Gastroesophageal sphincter (tissue), 4 donors: ENCODE measurements around the gene PZP. TPM values are rescaled to one million over a fixed set of nuclear protein-coding genes. Genes with fewer than 3 reads are reported as not detected.
A peak's percentile ranks its signal among the peaks of the same experiment; 100 is the strongest.

Experiments used
- ATAC-seq: fragments of 150-250 bp; one replicate; pipeline ENCODE4 v1.9.1; 2016; ENCODE audit warnings: mild to moderate bottlenecking, moderate library complexity
- H3K27ac ChIP-seq, 4 donors: fragments of 200-600 bp; sonication (generic) in 3 of 4; 1 replicate in 3 of 4; 2 replicates in 1 of 4; pipeline ENCODE4 v1.5.1; 2016 to 2019
- H3K27me3 ChIP-seq: fragments of 200-600 bp; sonication (generic); one replicate; pipeline ENCODE4 v1.5.1; 2019
- H3K36me3 ChIP-seq, 2 donors: fragments of 200-600 bp; sonication (generic); one replicate each; pipeline ENCODE4 v1.5.1; 2019; ENCODE audit warnings: control low read depth in 1 of 2
- H3K4me1 ChIP-seq, 3 donors: fragments of 200-600 bp; sonication (generic); 1 replicate in 2 of 3; 2 replicates in 1 of 3; pipeline ENCODE4 v1.5.1; 2016 to 2019; ENCODE audit warnings: control low read depth in 2 of 3
- H3K4me3 ChIP-seq, 2 donors: fragments of 200-600 bp; sonication (generic); one replicate each; pipeline ENCODE4 v1.5.1; 2019; ENCODE audit warnings: mild to moderate bottlenecking in 1 of 2, moderate library complexity in 1 of 2
- H3K9me3 ChIP-seq, 3 donors: fragments of 200-600 bp; sonication (generic); one replicate each; pipeline ENCODE4 v1.5.1; 2017 to 2019; ENCODE audit warnings: control low read depth in 2 of 3
- EP300 ChIP-seq: sonication (generic); formaldehyde crosslinking; IDR thresholded peaks from one replicate; pipeline ENCODE4 v1.6.1; 2017; ENCODE audit warnings: antibody characterized with exemption, mild to moderate bottlenecking
- POLR2A ChIP-seq, 2 donors: fragments of 450-650 bp; IDR thresholded peaks; one replicate each; pipeline ENCODE4 v1.6.1; 2017; ENCODE audit warnings: antibody characterized with exemption in 2 of 2, mild to moderate bottlenecking in 2 of 2, moderate library complexity in 1 of 2
- POLR2AphosphoS5 ChIP-seq: sonication (generic); formaldehyde crosslinking; IDR thresholded peaks from one replicate; pipeline ENCODE4 v1.6.1; 2017; ENCODE audit warnings: antibody characterized with exemption
- WGBS, 2 donors: methylation state at CpG; one replicate each; pipeline ENCODE4 v1.1.5; 2018; ENCODE audit warnings: low coverage in 1 of 2; 5-methylcytosine and 5-hydroxymethylcytosine counted together
- total RNA-seq, 4 donors: library from RNA; depleted of rRNA; stranded (reverse); fragments of >200 nt; gene quantifications; one replicate each; pipeline ENCODE4 v1.1.0, GENCODE V29; 2016
- TF ChIP-seq, protein P1 (sequence below), 4 experiments: fragments of 200-600 bp in 2 of 4; fragments of 450-650 bp in 2 of 4; sonication (generic) in 1 of 4; IDR thresholded peaks; one replicate each; pipeline ENCODE4 v1.5.1; 2017 to 2019; ENCODE audit warnings: antibody characterized with exemption in 4 of 4, mild to moderate bottlenecking in 2 of 4, moderate library complexity in 2 of 4

Gene PZP
- total RNA-seq, 4 donors from 2014 or later: 0.16 to 0.62 TPM; not detected in 2

DNA sequence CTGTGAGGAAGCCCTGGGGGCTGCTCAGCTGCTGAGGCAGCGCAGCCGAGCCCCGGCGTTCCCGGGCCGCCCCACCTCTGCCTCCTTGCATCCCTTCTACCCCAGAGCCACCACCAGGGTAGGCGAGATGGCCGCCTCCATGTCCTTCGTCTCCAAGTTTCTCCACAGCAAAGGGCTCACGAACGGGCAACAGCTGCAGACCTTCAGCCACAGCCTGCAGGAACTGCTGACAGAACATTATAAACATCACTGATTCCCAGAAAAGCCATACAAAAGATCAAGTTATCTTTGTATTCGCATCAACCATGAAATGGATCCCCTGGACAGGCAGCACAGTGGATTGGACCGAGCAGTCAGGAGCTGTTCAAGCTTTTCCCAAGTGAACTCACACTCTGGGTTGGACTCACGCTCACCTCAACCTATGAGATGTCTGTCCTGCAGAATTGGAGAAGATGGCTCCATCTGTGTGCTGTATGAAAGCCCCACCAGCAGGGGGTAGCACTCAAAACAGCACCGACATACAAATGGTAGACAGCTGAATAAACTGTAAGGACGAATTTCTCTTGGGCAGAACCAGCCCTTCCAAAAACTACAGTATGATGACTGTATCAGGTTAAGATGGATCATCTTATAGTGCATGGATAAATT, 73.1 kb downstream of the PZP start:
- Histone ChIP-seq H3K27me3 (no peaks in the 10 kb centered on the region), H3K4me3 (peak overlapping the region in 1 of 2 donors; percentile 5), H3K4me1 (no peaks in the 10 kb centered on the region), H3K27ac (peak overlapping the region in 3 of 4 donors; percentile 46 to 67 (median 56)), H3K9me3 (peaks cover 0 to 3% (median 0%) of the 10 kb centered on the region in 3 donors), H3K36me3 (no peaks in the 10 kb centered on the region)
- TF ChIP-seq, protein P1, sequence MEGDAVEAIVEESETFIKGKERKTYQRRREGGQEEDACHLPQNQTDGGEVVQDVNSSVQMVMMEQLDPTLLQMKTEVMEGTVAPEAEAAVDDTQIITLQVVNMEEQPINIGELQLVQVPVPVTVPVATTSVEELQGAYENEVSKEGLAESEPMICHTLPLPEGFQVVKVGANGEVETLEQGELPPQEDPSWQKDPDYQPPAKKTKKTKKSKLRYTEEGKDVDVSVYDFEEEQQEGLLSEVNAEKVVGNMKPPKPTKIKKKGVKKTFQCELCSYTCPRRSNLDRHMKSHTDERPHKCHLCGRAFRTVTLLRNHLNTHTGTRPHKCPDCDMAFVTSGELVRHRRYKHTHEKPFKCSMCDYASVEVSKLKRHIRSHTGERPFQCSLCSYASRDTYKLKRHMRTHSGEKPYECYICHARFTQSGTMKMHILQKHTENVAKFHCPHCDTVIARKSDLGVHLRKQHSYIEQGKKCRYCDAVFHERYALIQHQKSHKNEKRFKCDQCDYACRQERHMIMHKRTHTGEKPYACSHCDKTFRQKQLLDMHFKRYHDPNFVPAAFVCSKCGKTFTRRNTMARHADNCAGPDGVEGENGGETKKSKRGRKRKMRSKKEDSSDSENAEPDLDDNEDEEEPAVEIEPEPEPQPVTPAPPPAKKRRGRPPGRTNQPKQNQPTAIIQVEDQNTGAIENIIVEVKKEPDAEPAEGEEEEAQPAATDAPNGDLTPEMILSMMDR (IDR thresholded peaks at IDR 0.05): peak in 2 of 4 experiments; percentile 10 to 34
- TF ChIP-seq EP300 (no peak), POLR2AphosphoS5 (no peak), POLR2A (IDR thresholded peaks at IDR 0.05) (no peak)
- ATAC-seq: peak; percentile 31
- WGBS, 2 donors: 38 to 47% methylated on average over 3 to 10 of the region's 16 CpGs

DNA sequence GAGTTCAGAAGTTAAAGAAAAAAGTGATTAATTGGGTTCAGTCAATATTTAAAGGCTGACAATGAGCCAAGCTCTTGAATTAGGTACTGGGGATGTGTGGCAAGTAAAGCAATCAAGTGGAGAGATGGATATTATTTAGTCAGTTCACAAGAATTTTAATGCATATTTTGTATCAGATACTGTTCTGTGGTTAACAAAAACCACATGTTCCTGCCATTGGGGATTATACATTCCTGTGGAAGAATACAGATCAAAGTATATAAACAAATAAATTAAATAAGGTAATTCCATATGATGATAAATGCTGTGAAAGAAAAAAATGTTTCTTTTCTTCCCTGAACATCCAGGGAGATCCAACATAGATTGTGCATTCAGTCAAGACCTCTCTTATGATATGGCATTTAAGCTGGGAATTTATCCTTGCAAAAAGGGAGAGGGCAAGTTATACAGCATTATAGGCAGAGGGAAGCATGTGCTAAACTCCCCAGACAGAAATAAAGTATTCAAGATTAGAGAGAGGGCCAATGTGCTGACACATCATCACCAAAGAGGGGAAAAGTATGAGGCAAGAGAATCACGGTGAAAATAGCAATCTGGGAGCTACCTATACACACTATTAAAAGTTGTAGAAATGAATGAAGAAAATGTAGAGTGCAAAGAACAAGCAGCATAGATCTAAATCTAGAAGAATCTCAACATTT, 74.8 kb downstream of the PZP start:
- Histone ChIP-seq H3K9me3 (no peaks in the 10 kb centered on the region), H3K27me3 (no peaks in the 10 kb centered on the region), H3K4me3 (no peak overlapping the region), H3K4me1 (no peaks in the 10 kb centered on the region), H3K36me3 (no peaks in the 10 kb centered on the region), H3K27ac (no peak overlapping the region)
- ATAC-seq: no peak
- WGBS, 2 donors: 62 to 86% methylated on average over 1 of the region's 1 CpG
- TF ChIP-seq POLR2AphosphoS5 (no peak), EP300 (no peak), POLR2A (IDR thresholded peaks at IDR 0.05) (no peak)
- TF ChIP-seq, protein P1 (IDR thresholded peaks at IDR 0.05): no peak

- WGBS, 2 donors: 47 to 60% methylated on average over 1 of the region's 1 CpG
- Histone ChIP-seq H3K27me3 (no peaks in the 10 kb centered on the region), H3K9me3 (no peaks in the 10 kb centered on the region), H3K4me3 (no peak overlapping the region), H3K36me3 (no peaks in the 10 kb centered on the region), H3K27ac (no peak overlapping the region), H3K4me1 (no peaks in the 10 kb centered on the region)
- TF ChIP-seq EP300 (no peak), POLR2AphosphoS5 (peak; percentile 25), POLR2A (IDR thresholded peaks at IDR 0.05) (no peak)
- TF ChIP-seq, protein P1 (IDR thresholded peaks at IDR 0.05): no peak
- ATAC-seq: no peak
Measured at GRCh38 chr12:9132008-9132535, 76.1 kb downstream of the PZP start.

DNA sequence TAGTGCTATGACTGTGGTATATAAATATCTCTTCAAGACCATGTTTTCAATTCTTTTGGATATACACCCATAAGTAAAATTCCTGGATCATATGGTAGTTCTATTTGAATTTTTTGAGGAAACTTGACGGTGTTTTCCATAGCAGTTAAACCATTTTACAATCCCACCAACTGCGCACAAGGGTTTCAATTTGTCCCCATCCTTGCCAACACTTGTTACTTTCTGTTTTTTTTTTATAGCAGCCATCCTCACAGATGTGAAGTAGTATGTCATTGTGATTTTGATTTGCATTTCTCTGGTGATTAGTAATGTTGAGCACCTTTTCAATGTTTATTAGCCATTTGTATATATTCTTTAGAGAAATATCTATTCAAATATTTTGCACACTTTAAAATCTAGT, 78.0 kb downstream of the PZP start:
- H3K9me3 ChIP-seq: no peaks in the 10 kb centered on the region
- whole genome bisulfite sequencing, 2 donors: 68 to 79% methylated on average over 2 of the region's 2 CpGs
- H3K36me3 ChIP-seq: no peaks in the 10 kb centered on the region
- no peak overlapping the region for H3K27ac ChIP-seq
- ATAC-seq: no peak
- H3K4me3 ChIP-seq: no peak overlapping the region
- TF ChIP-seq EP300 (no peak), POLR2A (IDR thresholded peaks at IDR 0.05) (no peak), POLR2AphosphoS5 (no peak)
- TF ChIP-seq, protein P1 (IDR thresholded peaks at IDR 0.05): no peak
- no peaks in the 10 kb centered on the region for H3K27me3 ChIP-seq
- no peaks in the 10 kb centered on the region for H3K4me1 ChIP-seq
